GM12873 (cell line): ENCODE results near the gene RBMS1.

Experiments
- TF ChIP-seq, protein P1 (sequence below): IDR thresholded peaks from 2 replicates; pipeline ENCODE4 v1.5.1; 2012; ENCODE audit warnings: low read depth, mild to moderate bottlenecking, moderate library complexity, low read length, control low read depth; ENCODE audit not compliant: insufficient read depth; ENCODE audit errors: missing control alignments

Gene RBMS1

DNA sequence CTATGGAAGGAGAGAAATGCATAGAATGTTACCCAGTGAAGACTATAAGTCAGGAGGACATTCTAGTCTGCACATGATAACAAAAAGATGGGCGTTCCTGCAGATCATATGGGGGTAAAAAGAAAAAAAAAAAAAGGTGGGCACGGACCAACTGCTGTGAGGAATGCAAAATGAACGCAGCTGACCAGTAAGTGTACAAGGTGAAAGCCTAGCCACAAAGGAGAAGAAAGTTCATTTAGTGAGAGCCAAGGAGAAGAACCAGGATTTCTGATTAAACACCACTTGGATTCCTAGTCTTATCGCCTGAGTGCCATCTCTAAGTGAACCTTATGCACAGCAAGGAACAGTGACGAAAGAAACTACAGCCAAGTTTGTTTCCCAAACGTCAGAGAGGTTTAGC lies 26.5 kb downstream of the RBMS1 start:
- TF ChIP-seq, protein P1, sequence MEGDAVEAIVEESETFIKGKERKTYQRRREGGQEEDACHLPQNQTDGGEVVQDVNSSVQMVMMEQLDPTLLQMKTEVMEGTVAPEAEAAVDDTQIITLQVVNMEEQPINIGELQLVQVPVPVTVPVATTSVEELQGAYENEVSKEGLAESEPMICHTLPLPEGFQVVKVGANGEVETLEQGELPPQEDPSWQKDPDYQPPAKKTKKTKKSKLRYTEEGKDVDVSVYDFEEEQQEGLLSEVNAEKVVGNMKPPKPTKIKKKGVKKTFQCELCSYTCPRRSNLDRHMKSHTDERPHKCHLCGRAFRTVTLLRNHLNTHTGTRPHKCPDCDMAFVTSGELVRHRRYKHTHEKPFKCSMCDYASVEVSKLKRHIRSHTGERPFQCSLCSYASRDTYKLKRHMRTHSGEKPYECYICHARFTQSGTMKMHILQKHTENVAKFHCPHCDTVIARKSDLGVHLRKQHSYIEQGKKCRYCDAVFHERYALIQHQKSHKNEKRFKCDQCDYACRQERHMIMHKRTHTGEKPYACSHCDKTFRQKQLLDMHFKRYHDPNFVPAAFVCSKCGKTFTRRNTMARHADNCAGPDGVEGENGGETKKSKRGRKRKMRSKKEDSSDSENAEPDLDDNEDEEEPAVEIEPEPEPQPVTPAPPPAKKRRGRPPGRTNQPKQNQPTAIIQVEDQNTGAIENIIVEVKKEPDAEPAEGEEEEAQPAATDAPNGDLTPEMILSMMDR, result no peak

GRCh38 chr2:160465406-160465805 lies 28.2 kb downstream of the RBMS1 start:
- TF ChIP-seq, protein P1, result no peak

DNA sequence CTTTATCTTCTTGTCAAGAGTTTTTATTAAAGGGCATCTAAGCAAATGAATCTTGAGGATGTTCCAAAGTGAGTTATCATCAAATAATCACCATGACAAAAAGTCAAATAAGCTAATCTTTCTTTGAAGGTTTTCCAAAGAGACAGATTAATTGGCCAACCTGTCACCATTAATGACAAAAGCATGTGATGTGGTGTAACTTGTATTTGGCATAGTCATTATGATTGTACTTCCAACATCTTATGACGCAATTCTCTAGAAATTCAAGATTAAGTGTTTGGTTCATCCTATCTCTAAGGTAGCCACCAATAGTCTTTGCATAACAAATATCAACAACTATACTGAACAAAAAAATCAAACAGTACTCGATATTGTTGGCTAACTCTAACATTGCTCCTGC lies 28.6 kb downstream of the RBMS1 start:
- TF ChIP-seq, protein P1, result no peak

DNA sequence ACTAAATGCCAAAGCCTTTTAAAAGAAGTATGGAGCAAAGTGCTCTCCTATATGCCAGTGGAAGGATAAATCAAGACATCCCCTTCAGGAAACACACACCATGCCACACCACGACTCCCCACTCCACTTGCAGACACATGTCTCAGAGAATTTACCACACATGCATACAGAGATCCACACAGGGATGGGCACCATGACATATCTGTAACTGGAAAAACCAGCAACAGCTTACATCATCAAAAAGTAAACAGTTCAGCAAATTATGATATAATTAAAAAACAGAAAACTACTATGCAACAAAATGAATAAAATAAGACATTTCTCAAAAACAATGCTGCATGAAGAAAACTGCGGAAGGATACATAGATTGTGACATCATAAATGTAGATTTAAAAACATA lies 29.6 kb downstream of the RBMS1 start:
- TF ChIP-seq, protein P1, result no peak

DNA sequence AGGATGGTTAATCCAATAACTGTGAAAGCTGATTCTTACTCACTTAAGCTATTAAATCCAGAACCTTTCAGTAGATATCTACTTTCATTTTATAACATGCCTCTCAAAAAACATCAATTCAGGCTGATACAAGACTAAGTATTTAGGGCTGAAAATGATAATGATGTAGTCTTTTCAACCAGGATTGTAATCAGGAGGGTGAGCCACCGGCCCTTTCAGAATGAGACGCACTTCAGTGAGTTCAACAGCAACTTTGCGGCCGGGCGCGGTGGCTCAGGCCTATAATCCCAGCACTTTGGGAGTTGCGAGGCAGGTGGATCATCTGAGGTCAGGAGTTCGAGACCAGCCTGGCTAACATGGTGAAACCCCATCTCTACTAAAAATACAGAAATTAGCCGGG lies 30.4 kb downstream of the RBMS1 start:
- TF ChIP-seq, protein P1, result no peak

DNA sequence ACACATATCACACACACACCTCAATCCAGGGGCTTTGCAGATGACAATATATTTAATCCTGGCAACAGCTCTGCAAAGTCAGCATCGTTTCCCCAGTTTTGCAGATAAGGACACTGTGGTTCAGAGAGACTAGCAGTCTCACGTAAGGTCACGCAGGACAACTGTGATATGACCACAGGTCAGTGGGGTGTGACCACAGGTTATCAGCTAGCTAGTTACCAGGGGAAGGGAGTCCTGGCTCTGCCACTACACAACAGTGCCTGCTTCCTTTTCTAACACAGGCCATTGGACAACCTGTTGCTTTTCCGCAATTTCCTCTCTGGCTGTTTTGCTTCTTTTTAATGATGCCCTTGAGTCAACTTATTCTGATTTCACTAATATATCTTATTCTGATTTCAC lies 33.3 kb downstream of the RBMS1 start:
- TF ChIP-seq, protein P1, result no peak

DNA sequence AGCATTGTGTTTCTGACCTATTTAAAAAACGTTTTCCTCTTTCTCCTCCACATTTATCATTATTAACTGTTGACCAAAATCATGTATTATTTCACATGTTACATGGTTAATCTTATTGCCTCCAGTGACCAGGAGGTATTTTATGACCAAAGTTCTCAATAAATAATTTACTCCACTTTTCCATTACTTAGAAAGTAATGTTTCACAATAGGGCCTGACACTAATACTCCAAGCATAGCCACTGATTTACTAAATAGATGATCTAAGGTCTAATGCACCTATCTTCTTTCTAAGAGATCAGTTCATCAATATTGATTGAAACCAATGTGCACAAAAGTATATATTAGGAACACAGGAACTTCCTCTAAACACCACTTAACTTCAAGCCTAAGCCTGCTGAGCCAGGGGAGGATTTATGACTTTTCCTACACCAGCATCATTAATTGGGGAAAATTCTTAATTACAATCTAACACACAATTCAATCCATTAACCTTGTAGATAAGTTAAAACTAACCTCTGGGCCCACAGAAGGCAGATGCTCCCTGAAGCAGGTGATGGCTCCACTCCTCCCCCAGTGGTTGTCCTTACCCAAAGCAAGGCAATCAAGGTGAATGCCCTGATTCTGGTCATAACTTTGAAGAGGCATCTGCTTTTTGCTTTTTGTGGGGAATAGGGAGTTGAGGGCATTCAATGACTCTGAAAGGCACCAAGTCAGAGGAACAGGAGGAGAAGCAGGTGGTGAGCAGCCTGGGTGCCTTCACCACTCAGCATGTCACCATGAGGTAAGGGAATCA lies 33.9 kb downstream of the RBMS1 start:
- TF ChIP-seq, protein P1, result no peak
